ENCODE measurements around the gene MAMDC2.

MAMDC2 gene

DNA sequence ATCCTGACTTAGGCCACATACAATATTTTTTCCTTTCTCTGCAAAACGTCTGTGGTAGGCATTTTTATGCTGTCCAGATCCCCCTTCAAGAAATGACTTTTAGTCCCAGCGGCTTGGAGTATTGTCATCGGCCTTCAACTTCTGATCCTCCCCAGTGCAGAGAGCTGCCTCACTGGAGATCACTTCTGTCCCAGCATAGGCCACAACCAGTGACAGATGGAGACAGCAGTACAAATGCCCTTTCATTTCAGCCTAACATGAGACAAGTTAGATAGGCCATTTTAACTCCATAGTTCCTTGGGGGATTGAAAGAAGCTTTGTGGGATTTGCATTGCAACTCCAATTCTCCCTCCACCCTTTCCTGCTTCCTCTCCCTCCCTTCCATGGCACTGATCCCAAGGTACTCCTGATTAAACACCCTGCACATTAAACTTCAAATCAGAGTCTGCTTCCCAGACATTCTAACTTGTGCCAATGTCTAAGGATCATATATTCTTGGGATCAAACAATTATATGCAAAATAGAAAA, 3.2 kb upstream of the MAMDC2 start:
- H3K27ac ChIP-seq (ENCODE audit: low read depth, low read length): no peak overlapping the region
- TF ChIP-seq, protein P1, sequence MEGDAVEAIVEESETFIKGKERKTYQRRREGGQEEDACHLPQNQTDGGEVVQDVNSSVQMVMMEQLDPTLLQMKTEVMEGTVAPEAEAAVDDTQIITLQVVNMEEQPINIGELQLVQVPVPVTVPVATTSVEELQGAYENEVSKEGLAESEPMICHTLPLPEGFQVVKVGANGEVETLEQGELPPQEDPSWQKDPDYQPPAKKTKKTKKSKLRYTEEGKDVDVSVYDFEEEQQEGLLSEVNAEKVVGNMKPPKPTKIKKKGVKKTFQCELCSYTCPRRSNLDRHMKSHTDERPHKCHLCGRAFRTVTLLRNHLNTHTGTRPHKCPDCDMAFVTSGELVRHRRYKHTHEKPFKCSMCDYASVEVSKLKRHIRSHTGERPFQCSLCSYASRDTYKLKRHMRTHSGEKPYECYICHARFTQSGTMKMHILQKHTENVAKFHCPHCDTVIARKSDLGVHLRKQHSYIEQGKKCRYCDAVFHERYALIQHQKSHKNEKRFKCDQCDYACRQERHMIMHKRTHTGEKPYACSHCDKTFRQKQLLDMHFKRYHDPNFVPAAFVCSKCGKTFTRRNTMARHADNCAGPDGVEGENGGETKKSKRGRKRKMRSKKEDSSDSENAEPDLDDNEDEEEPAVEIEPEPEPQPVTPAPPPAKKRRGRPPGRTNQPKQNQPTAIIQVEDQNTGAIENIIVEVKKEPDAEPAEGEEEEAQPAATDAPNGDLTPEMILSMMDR (IDR thresholded peaks at IDR 0.05; ENCODE audit: insufficient read depth, low read length, poor library complexity, severe bottlenecking): no peak
- TF ChIP-seq EZH2phosphoT487 (conservative IDR thresholded peaks at IDR 0.05; ENCODE audit: low read length): no peak

DNA sequence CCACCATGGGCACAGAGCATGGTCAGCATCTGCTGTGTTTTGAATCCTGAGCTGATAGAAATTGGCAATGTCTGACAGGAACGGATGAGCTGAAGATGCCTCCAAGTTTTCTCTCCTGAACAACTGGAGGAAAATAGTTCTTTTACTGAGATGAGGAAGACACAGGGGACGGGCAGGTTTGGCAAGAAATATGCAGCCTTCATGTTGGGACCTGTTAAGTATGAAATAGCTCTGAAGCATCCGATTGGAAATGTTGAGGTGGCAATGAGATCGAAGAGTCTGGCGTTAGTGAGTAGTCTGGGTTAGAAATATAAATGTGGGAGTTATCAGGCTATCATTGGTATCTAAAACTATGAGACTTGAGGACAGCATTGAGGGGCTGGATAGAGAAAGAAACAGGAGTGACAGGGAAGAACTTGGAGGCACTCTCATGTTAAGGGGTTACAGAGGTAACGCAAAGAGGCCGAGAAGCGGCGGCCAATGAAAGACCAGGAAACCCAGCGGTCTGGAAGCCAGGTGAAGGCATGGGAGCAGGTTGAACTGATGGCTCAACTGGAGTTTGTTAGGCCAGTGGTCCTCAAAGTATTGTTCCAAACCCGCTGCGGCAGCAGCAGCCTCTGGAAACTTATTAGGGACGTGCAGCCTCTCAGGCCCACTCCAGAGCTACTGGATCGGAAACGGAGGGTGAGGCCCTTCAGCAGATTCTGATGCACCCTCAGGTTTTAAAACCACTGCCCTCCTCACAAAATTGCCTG, 1.0 kb upstream of the MAMDC2 start:
- Histone ChIP-seq H3K4me3 (ENCODE audit: insufficient read depth, low read length, poor library complexity, severe bottlenecking) (no peak overlapping the region), H2AFZ (ENCODE audit: low read depth, low read length, severe bottlenecking) (no peak overlapping the region), H3K36me3 (ENCODE audit: low read length) (no peaks in the 10 kb centered on the region), H3K79me2 (ENCODE audit: insufficient read depth, low read length) (no peaks in the 10 kb centered on the region), H3K27ac (ENCODE audit: low read depth, low read length) (no peak overlapping the region), H3K4me2 (ENCODE audit: low read depth, low read length, poor library complexity, severe bottlenecking) (no peak overlapping the region), H3K9me3 (ENCODE audit: insufficient read depth, low read length) (no peaks in the 10 kb centered on the region), H3K27me3 (ENCODE audit: low read length) (no peaks in the 10 kb centered on the region), H4K20me1 (ENCODE audit: low read depth, low read length) (no peaks in the 10 kb centered on the region), H3K9me2 (replicated peaks; ENCODE audit: insufficient read depth, low read length) (no peaks in the 10 kb centered on the region), H3F3A (ENCODE audit: insufficient read depth) (no peaks in the 10 kb centered on the region), H3K9ac (ENCODE audit: low read length) (no peak overlapping the region)
- TF ChIP-seq EZH2phosphoT487 (conservative IDR thresholded peaks at IDR 0.05; ENCODE audit: low read length): no peak
- TF ChIP-seq, protein P1 (IDR thresholded peaks at IDR 0.05; ENCODE audit: insufficient read depth, low read length, poor library complexity, severe bottlenecking): no peak

More for the DNA sequence above, 3.2 kb upstream of the MAMDC2 start:
- H3K4me3 ChIP-seq (ENCODE audit: insufficient read depth, low read length, poor library complexity, severe bottlenecking): no peak overlapping the region
- no peaks in the 10 kb centered on the region for H3K9me2 ChIP-seq (replicated peaks; ENCODE audit: insufficient read depth, low read length)
- no peaks in the 10 kb centered on the region for H3K27me3 ChIP-seq (ENCODE audit: low read length)
- no peaks in the 10 kb centered on the region for H3K79me2 ChIP-seq (ENCODE audit: insufficient read depth, low read length)
- H4K20me1 ChIP-seq (ENCODE audit: low read depth, low read length): no peaks in the 10 kb centered on the region
- no peak overlapping the region for H3K9ac ChIP-seq (ENCODE audit: low read length)
- no peak overlapping the region for H3K4me2 ChIP-seq (ENCODE audit: low read depth, low read length, poor library complexity, severe bottlenecking)
- no peaks in the 10 kb centered on the region for H3K36me3 ChIP-seq (ENCODE audit: low read length)
- no peak overlapping the region for H2AFZ ChIP-seq (ENCODE audit: low read depth, low read length, severe bottlenecking)
- H3K9me3 ChIP-seq (ENCODE audit: insufficient read depth, low read length): no peaks in the 10 kb centered on the region
- no peaks in the 10 kb centered on the region for H3F3A ChIP-seq (ENCODE audit: insufficient read depth)

DNA sequence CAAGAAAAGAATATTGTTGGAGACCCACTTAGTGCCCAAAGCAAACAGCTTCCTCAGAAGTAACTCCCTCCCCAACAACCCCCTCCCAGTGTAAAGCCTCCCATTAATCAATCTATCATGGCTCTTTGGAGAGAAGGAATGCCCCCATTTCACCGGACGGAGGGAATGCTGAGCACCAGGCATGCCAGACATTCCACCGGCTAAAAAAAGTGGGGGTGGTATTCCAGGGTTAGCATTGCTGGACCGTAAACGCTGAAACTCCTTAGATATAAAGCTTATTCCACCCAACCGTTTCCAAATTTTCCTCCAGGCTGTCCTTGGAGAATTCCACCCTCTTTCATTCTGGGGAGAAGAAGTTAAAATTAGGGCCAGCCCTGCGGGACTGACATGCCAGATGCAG, 363 bp upstream of the MAMDC2 start:
- Histone ChIP-seq H4K20me1 (ENCODE audit: low read depth, low read length) (no peaks in the 10 kb centered on the region), H3K9ac (ENCODE audit: low read length) (no peak overlapping the region), H3F3A (ENCODE audit: insufficient read depth) (no peaks in the 10 kb centered on the region), H3K9me2 (replicated peaks; ENCODE audit: insufficient read depth, low read length) (no peaks in the 10 kb centered on the region), H2AFZ (ENCODE audit: low read depth, low read length, severe bottlenecking) (no peak overlapping the region), H3K4me2 (ENCODE audit: low read depth, low read length, poor library complexity, severe bottlenecking) (no peak overlapping the region), H3K9me3 (ENCODE audit: insufficient read depth, low read length) (no peaks in the 10 kb centered on the region), H3K27me3 (ENCODE audit: low read length) (no peaks in the 10 kb centered on the region), H3K36me3 (ENCODE audit: low read length) (no peaks in the 10 kb centered on the region), H3K27ac (ENCODE audit: low read depth, low read length) (no peak overlapping the region), H3K79me2 (ENCODE audit: insufficient read depth, low read length) (no peaks in the 10 kb centered on the region), H3K4me3 (ENCODE audit: insufficient read depth, low read length, poor library complexity, severe bottlenecking) (no peak overlapping the region)
- TF ChIP-seq EZH2phosphoT487 (conservative IDR thresholded peaks at IDR 0.05; ENCODE audit: low read length): no peak
- TF ChIP-seq, protein P1 (IDR thresholded peaks at IDR 0.05; ENCODE audit: insufficient read depth, low read length, poor library complexity, severe bottlenecking): no peak
